GM19023 (cell line): ENCODE results near the gene PTX3.

Experiments used
- ATAC-seq: cut with Tn5 transposase; IDR thresholded peaks from one replicate; pipeline ENCODE4 v1.9.1; 2021; ENCODE audit warnings: mild to moderate bottlenecking, moderate library complexity; ENCODE audit not compliant: unreplicated experiment

The PTX3 gene

GRCh38 chr3:157436583-157437291 lies at the start of gene PTX3:
TSS of gene PTX3 (plus strand) at chr3:157436850. CDS start at chr3:157436934, 84 bp downstream.
- no peak for ATAC-seq

- ATAC-seq, result no peak
These were observed 48.8 kb upstream of the PTX3 start for GRCh38 chr3:157387708-157388435.

- no peak for ATAC-seq
These were observed 47.7 kb upstream of the PTX3 start for GRCh38 chr3:157388976-157389375.

DNA sequence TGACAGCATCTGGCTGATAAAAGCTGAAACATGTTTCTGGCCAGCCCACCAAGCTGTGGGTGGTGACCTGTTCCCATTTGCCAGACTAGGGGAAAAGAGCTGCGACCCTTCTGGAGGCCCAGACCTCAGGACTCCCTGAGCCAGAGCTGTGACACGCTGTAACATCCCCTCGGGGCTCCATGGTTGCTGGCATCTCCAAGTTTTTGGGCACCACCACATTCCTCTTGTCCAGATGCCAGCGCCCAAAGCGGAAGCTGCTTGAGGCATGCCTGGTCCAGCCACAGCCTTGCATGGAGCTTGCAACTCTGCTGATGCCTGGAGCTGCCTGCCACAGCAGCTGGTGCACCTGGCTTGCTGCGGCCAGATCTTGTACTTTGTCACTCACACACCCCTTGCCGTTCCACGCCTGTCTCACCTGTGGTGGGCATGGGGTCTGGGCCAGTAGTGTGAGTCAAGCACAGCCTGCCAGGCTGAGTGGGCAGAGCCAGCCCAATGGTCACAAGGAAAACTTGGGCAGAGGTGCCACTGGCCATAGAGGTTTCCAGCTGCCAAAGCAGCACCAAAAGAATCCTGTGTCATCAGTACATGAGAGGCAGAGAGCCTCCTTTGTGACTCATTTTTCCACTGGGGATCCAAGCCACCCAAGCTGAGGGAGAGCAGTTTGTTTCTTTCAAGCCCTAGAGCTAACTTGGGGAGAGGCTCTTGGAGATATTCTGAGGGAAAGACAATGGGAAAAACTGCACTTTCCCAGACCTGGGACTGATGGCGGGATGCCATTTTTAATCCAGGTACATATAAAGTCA lies 45.7 kb upstream of the PTX3 start:
- no peak for ATAC-seq

DNA sequence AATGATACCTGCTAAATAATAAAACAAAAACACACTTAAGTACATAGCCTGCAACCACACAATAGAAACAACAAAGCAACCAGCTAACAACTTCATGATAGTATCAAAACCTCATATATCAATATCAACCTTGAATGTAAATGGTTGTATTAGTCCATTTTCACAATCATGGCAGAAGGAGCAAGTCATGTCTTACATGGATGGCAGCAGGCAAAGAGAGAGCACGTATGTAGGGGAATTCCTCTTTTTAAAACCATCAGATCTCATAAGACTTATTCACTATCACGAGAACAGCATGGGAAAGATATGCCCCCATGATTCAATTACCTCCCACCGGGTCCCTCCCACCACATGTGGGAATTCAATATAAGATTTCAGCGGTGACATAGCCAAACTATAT lies 44.5 kb upstream of the PTX3 start:
- ATAC-seq, result no peak

- ATAC-seq, result no peak
These were observed 43.5 kb upstream of the PTX3 start for GRCh38 chr3:157393113-157393512.

- no peak for ATAC-seq
These were observed 42.2 kb upstream of the PTX3 start for GRCh38 chr3:157394411-157394810.

GRCh38 chr3:157398598-157398997 lies 38.1 kb upstream of the PTX3 start:
- ATAC-seq, result no peak

DNA sequence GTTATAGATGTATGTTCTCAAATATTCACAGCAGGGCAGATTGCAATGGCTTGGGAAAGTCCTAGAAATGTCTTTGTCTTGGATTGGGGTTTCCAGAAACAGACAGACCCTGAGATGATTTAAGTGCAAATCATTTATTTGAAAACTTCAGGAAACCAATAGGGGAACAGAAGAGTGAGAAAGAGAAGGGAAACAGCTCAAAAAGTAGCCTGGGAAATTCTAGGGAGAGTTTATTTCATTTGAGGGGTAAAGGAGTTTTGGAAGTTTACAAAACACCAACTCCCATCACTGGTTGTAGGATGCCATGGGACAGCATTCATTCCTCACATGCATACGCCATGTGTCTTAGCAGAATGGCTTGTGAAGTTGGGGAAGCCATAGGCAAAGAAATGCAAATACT lies 32.3 kb upstream of the PTX3 start:
- no peak for ATAC-seq

DNA sequence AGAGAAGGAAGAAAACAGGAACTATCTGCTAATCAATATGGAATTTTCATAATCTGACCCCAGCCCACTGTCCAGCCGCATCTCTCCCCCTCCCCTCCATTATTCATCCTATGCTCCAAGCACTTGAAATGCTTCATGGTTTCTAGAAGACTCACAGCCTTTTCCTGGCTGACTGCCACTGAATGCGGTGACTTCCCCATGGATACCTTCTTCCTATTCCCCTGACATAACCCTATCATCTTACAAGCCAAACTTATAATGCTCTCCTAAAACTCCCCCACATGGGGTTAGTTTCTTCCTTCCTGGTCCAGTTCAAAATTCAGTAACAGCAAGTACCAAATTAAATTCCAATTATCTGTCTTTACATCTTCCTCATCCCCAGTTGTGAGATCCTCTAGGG lies 31.2 kb upstream of the PTX3 start:
- ATAC-seq, result no peak

GRCh38 chr3:157406394-157406793 lies 30.3 kb upstream of the PTX3 start:
- no peak for ATAC-seq

DNA sequence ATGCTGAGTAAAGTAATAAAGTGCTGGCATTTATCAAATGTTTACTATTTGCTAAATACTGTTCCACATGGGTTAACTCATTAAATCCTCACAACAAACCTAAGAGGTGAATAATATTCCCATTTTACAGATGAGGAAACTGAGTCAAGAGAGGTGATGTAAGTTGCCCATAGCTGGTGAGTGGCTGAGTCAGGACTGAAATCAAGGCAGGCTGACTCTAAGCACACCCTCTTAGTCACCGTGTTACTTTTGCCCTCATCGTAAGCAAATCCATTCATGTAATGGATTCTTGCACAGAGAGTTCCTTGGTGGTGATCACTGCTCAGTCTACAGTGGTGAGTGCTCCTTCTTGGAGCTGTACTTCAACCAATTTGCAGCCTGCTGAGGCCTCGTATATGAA lies 28.9 kb upstream of the PTX3 start:
- no peak for ATAC-seq

GRCh38 chr3:157408499-157409149 lies 28.0 kb upstream of the PTX3 start:
- no peak for ATAC-seq

- ATAC-seq, result no peak
These were observed 27.1 kb upstream of the PTX3 start for GRCh38 chr3:157409516-157409915.

- ATAC-seq, result no peak
These were observed 25.7 kb upstream of the PTX3 start for GRCh38 chr3:157410945-157411344.

DNA sequence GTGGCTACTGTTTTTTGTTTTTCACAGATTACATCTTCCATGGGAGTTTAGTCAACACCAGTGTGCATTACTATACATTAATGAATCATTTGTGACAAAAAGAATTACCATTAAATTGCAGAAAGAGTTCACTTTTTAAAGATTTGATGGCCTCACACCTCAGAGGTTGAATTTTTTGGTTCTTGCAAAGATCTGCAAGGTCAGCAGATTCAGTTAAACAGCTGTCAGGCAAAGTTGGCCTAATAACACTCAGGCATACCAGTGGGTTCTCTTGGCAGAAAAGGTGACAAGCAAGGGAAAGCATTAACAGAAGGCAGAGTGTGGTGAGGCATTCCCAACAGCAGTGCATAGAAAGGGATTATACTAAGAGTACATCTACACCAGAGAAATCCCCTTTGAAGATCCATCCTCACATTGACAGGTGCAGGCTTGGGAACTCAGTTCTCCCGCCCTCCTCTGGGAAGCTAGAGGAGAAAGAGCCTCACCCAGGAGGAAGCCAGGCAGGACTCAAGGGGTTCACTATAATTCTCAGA lies 24.3 kb upstream of the PTX3 start:
- ATAC-seq, result no peak

DNA sequence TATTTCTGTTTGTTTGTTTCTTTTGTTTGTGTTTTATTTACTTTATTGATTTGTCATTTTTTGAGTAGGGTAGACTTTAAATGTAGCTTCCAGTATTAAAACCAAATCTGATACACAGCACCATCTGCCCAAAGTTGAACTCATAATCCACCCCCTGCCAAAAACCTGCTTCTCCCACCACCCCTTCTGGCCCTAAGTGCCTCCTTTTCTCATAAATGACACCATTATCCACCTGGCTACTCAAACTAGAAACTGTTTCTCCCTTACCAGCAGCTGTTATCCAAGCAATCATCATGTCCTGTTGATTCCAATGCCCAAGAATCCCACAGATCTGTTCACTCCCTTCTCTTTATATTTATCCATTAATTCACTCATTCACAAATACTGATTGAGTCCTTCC lies 21.8 kb upstream of the PTX3 start:
- no peak for ATAC-seq

DNA sequence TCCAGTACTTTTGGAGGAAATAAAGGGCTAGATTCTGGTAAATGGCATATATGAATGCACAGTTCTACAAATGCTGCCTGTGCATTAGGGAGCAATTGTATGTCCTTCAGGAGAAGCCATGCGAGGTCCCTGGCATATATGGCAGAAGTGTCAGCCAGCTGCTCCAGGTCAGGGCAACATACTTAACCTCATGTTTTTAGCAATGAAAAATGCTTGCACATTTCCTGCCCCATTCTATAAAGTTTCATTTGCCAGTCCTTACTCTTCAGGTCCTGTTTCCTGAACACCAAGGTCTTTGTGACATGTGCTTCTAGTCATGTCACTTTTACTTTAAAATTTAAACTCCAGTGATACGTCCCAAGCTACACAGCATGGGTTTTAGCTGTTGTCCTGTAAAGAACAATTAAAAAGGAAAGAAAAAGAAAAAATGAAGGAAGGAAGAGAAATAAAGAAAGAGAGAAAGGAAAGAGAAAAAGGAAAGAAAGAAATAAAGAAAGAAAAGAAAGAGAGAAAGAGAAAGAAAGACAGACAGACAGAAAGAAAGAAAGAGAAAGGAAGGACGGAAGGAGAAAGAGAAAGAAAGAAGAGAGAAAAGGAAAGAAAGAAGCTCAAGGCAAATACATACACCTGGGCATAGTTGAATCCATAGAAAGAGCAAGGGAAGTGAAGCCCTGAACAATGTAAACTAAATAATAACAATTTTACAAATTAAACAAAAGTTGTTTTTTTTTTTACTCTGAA lies 20.1 kb upstream of the PTX3 start:
- no peak for ATAC-seq

- ATAC-seq, result no peak
These were observed 19.4 kb upstream of the PTX3 start for GRCh38 chr3:157417247-157417646.

DNA sequence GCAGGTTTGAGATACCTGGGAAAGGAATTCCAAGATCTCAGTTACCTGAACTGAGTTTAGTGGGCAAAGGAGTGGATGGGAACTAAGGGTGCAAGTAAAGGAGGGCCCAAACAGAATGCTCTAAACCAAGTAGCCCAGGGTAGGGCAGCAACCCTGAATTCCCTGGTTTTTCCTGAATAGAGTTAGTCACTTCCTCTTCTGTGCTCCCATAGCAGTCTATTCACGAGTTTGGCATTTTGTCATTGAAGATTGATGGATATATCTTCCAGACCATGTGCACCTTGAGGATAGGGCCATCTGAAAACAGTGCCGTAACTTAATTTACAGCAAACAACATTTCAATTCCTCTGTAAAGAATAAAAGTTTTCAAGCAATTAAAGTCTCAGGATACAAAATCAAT lies 18.5 kb upstream of the PTX3 start:
- ATAC-seq, result no peak
